ENCODE results near the gene GPR183. TPM values are rescaled to one million over a fixed set of nuclear protein-coding genes. Genes with fewer than 3 reads are reported as not detected.

The GPR183 gene
- total RNA-seq, 4 donors from 2014 or later, result 6.0 to 185 (median 41.9) TPM

GRCh38 chr13:99344610-99345208 is 37.5 kb upstream of the GPR183 start:
- TF ChIP-seq, protein P1, sequence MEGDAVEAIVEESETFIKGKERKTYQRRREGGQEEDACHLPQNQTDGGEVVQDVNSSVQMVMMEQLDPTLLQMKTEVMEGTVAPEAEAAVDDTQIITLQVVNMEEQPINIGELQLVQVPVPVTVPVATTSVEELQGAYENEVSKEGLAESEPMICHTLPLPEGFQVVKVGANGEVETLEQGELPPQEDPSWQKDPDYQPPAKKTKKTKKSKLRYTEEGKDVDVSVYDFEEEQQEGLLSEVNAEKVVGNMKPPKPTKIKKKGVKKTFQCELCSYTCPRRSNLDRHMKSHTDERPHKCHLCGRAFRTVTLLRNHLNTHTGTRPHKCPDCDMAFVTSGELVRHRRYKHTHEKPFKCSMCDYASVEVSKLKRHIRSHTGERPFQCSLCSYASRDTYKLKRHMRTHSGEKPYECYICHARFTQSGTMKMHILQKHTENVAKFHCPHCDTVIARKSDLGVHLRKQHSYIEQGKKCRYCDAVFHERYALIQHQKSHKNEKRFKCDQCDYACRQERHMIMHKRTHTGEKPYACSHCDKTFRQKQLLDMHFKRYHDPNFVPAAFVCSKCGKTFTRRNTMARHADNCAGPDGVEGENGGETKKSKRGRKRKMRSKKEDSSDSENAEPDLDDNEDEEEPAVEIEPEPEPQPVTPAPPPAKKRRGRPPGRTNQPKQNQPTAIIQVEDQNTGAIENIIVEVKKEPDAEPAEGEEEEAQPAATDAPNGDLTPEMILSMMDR (IDR thresholded peaks at IDR 0.05; ENCODE audit: low read depth), result no peak

DNA sequence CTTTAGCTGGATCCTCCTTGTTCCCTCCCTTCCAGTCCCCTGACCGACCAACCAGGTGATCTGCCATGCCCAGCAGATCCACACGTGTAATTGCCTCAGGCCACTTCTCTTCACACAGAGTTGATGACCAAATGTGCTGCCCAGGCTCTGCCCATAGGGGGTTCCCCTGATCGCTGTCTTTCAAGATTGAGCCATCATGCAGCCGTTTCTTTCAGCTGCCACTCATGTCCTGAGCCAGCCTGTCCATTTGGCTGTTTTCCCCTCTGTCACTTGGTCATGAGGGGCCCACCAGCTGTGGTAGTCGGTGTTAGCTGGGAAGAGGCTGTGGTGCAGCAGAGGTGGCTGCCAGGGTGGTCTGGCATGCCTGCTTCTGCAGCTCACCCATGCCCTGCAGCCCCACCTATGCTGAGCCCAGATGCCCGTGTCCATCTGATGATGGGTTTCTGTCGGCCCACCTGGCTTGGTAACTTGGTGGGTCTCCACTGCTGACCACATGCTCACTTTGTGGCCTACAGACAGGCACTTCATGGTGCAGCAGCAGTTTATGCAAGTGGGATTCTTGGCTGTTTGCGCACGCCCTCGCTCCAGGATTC is 35.6 kb upstream of the GPR183 start:
- TF ChIP-seq, protein P1 (IDR thresholded peaks at IDR 0.05; ENCODE audit: low read depth), result no peak

GRCh38 chr13:99341969-99342722 is 34.9 kb upstream of the GPR183 start:
- TF ChIP-seq, protein P1 (IDR thresholded peaks at IDR 0.05; ENCODE audit: low read depth), result no peak

DNA sequence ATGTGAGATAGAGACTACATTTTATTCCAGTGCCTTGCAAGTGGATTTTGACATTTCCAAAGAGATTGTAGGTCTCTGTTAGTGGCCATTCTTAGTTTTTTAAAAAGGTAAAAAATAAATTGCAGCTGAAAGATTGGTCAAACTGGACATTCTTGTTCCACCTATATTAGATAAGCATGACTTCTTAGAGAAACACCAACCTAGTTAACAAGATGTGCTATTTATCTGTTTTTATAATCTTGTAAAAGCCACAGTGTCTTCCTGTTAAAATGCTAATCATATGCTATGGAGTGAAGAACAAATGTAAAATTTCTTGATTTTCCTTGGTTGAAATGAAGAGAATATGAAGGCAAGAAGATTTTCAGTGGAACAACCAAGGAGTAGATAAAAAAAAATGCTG is 33.4 kb upstream of the GPR183 start:
- TF ChIP-seq, protein P1 (IDR thresholded peaks at IDR 0.05; ENCODE audit: low read depth), result no peak

DNA sequence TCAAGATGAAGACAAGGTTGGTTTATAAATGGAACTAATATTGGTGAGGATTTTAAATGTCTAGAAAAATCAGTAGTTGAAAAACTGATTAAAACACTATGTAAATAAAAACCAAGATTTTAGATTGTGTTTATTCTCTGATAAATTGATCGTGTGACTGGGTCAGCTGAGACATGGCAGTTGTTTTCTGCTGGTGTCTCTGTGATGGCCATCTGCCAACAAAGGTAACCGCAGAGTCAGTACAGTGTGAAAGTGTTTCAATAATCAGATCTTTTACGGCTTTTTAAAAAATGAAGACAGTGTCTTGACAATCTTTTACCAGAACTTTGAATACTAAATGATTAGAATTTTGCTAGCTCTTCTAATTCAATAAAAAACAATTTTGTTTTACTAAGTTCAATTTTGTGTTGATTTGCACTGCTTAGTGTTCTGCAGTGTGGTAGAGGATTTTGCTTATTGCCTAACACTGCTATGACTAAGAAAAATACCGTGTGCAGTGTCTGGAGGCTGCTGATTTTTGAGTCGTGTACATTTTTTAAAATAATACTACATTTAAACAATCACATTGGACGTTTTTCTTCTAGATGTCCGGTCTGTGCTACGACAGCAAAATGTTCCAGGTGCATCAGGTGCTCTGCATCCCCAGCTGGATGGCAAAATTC is 32.7 kb upstream of the GPR183 start:
- TF ChIP-seq, protein P1 (IDR thresholded peaks at IDR 0.05; ENCODE audit: low read depth), result no peak

DNA sequence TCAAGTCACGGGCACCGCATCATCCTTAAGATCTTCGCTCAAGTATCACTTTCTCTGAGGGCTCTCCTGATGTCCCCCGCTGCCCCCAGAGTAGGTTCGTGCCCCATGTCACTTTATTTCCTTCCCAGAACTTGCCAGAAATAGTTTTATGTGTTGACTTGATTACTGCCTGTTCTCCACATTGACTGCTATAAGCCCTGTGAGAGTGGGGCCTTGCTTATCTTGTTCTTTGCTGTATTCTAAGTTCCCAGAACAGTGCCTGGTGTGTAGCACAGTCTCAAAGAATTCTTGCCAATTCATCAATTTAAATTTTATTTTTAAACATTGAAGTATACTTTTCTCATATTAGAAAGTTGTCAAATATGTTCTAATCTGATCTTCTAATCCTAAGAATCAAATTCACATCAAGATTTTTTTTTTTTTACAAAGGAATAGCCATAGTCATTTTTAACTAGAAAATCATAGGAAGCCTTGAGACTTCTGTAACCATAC is 32.1 kb upstream of the GPR183 start:
- TF ChIP-seq, protein P1 (IDR thresholded peaks at IDR 0.05; ENCODE audit: low read depth), result no peak

DNA sequence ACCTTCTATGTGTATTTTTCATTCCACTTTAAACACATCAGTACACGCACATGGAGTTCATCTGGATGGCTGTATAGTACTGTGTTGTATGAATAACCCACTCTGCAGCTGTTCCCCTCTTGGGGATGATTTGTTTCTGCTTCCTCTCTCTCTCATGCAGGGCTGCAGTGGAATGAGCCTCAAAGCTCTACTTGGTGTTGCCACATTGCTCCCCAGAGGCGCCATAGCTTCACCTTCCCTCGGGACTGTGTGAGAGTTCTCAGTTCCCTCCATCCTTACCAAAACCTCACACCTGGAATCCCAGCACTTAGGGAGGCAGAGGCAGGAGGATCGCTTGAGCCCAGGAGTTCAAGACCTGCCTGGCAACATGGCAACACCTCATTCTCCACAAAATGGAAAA is 28.4 kb upstream of the GPR183 start:
- TF ChIP-seq, protein P1 (IDR thresholded peaks at IDR 0.05; ENCODE audit: low read depth), result no peak

All from subcutaneous adipose tissue (tissue), 4 donors.